ENCODE results near the gene MS4A10.

- no peak for TF ChIP-seq EP300 (IDR thresholded peaks at IDR 0.05; ENCODE audit: borderline replicate concordance in 1 of 2, low read depth in 2 of 2, low read length in 2 of 2)
- no peak for TF ChIP-seq RAD21 (IDR thresholded peaks at IDR 0.05 in 1 of 2, conservative IDR thresholded peaks at IDR 0.05 in 1 of 2; ENCODE audit: low read depth in 2 of 2, low read length in 2 of 2)
These were observed 10.4 kb upstream of the MS4A10 start for GRCh38 chr11:60774726-60775125.

All from H1 (cell line).